Measurements from ENCODE around the gene THEMIS.
"Not testable (repeated sequence)": the region's sequence is repeated elsewhere in the genome, so short reads cannot be mapped to it uniquely, and the experiment has no call there.

GRCh38 chr6:127781636-127782272 is 119.1 kb downstream of the THEMIS start:
- not testable (repeated sequence) for TF ChIP-seq CTCF (conservative IDR thresholded peaks at IDR 0.05; ENCODE audit: low read depth, low read length); EZH2 (IDR thresholded peaks at IDR 0.05; ENCODE audit: borderline replicate concordance, low read depth, low read length, poor library complexity, severe bottlenecking)

All from A673 (cell line).